T-helper 2 cell treated with Interferon-gamma antibody and Interleukin-4, amounts not matched to agents 5 μg/mL and 100 μg/mL, for 36 hours (primary cell): Measurements from ENCODE around the gene DUSP3.

Experiments used
- DNase-seq: peaks from one replicate; pipeline ENCODE4 v3.0.0; 2021; ENCODE audit warnings: low spot score
- H3K27ac Mint-ChIP-seq: one replicate; pipeline ENCODE4 v1.8.0; 2021; ENCODE audit warnings: mild to moderate bottlenecking, mixed read lengths
- H3K27me3 Mint-ChIP-seq: one replicate; pipeline ENCODE4 v1.8.0; 2021; ENCODE audit warnings: low read depth, mixed read lengths
- H3K36me3 Mint-ChIP-seq: one replicate; pipeline ENCODE4 v1.8.0; 2021; ENCODE audit warnings: low read depth, mixed read lengths
- H3K4me1 Mint-ChIP-seq: one replicate; pipeline ENCODE4 v1.8.0; 2021; ENCODE audit warnings: low read depth, mixed read lengths
- H3K4me3 Mint-ChIP-seq: one replicate; pipeline ENCODE4 v1.8.0; 2022; ENCODE audit warnings: mild to moderate bottlenecking, moderate library complexity, mixed read lengths
- H3K9me3 Mint-ChIP-seq: one replicate; pipeline ENCODE4 v1.8.0; 2021; ENCODE audit warnings: mixed read lengths

The DUSP3 gene

DNA sequence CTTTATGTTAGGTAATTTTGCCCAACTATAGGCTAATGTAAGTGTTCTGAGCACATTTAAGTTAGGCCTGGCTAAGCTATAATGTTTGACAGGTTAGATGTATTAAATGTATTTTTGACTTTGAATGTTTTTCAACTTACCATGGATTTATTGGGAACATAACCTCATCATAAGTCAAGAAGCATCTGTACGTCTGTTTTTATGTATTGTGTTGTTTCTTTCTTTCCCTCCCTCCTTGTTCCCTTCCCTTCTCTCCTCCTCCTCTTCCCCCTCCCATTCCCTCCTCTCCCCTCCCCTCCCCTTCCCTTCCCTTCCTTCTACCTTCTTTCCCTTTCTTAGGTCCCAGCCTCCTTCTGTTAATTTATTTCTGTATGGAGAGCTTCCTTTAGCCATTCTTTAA lies 10.7 kb upstream of the DUSP3 start:
- DNase-seq, result no peak
- Mint-ChIP-seq H3K9me3 (no peaks in the 10 kb centered on the region), H3K4me3 (no peak overlapping the region), H3K27me3 (peaks cover 23% of the 10 kb centered on the region), H3K36me3 (no peaks in the 10 kb centered on the region), H3K27ac (no peak overlapping the region), H3K4me1 (peaks cover 4% of the 10 kb centered on the region)

- Mint-ChIP-seq H3K27ac (no peak overlapping the region), H3K9me3 (no peaks in the 10 kb centered on the region), H3K4me1 (peaks cover 4% of the 10 kb centered on the region), H3K27me3 (peaks cover 23% of the 10 kb centered on the region), H3K4me3 (no peak overlapping the region), H3K36me3 (no peaks in the 10 kb centered on the region)
- no peak for DNase-seq
These were observed 9.8 kb upstream of the DUSP3 start for GRCh38 chr17:43788540-43788939.

DNA sequence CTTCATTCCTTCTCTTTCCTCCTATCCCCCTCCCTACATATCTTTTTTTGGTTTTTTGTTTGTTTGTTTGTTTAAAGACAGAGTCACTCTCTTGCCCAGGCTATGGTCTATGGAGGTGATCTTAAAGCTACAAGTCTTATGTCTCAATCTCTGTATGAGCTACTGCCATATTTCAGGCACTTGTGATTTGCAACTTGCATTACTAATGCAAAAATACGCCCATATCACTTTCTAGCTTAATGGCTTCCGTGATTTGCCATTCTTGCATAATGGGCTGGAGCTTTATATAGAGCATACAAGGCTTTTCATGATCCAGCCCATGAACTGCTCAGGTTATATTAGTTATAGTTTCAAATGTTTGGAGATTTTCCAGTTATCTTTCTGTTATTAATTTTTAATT lies 9.0 kb upstream of the DUSP3 start:
- Mint-ChIP-seq H3K27ac (no peak overlapping the region), H3K4me3 (no peak overlapping the region), H3K4me1 (peaks cover 4% of the 10 kb centered on the region)

GRCh38 chr17:43784628-43785101 lies 5.9 kb upstream of the DUSP3 start:
- peaks cover 49% of the 10 kb centered on the region for H3K27me3 Mint-ChIP-seq
- no peaks in the 10 kb centered on the region for H3K36me3 Mint-ChIP-seq
- no peak overlapping the region for H3K27ac Mint-ChIP-seq
- no peak overlapping the region for H3K4me3 Mint-ChIP-seq
- no peaks in the 10 kb centered on the region for H3K9me3 Mint-ChIP-seq
- no peak for DNase-seq
- peaks cover 2% of the 10 kb centered on the region for H3K4me1 Mint-ChIP-seq

More for the DNA sequence above, 9.0 kb upstream of the DUSP3 start:
- DNase-seq, result no peak
- H3K9me3 Mint-ChIP-seq, result no peaks in the 10 kb centered on the region
- peaks cover 21% of the 10 kb centered on the region for H3K27me3 Mint-ChIP-seq
- no peaks in the 10 kb centered on the region for H3K36me3 Mint-ChIP-seq

DNA sequence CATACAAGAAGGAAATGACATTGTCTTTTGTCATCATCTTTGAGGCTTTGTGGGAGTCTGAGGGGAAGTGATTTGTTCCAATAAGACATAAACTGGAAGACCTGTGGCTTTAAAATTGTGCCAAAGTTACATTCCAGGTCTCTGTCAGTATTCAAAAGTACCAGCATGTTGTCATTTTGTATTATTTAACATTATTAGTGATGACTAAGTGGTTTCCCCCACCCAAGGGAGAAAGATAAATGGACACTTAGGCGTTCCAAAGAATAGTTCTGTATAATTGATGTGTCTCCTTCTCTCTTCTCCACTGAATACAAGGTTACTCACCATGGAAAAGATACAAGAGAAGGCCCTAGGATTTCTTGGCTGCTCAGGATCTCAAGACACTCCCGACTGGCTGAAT lies 5.3 kb upstream of the DUSP3 start:
- Mint-ChIP-seq H3K9me3 (no peaks in the 10 kb centered on the region), H3K36me3 (no peaks in the 10 kb centered on the region), H3K27me3 (peaks cover 54% of the 10 kb centered on the region), H3K4me1 (peaks cover 2% of the 10 kb centered on the region), H3K4me3 (no peak overlapping the region), H3K27ac (no peak overlapping the region)
- no peak for DNase-seq

GRCh38 chr17:43782913-43783680 lies 4.3 kb upstream of the DUSP3 start:
- H3K36me3 Mint-ChIP-seq, result no peaks in the 10 kb centered on the region
- no peaks in the 10 kb centered on the region for H3K9me3 Mint-ChIP-seq
- peaks cover 2% of the 10 kb centered on the region for H3K4me1 Mint-ChIP-seq
- no peak overlapping the region for H3K27ac Mint-ChIP-seq
- no peak overlapping the region for H3K4me3 Mint-ChIP-seq
- DNase-seq, result no peak
- H3K27me3 Mint-ChIP-seq, result peaks cover 54% of the 10 kb centered on the region

- DNase-seq, result no peak
- H3K4me1 Mint-ChIP-seq, result peaks cover 2% of the 10 kb centered on the region
- no peak within 1 kb of the TSS for H3K27ac Mint-ChIP-seq
- H3K36me3 Mint-ChIP-seq, result no peaks in the 10 kb centered on the region
- H3K4me3 Mint-ChIP-seq, result peak within 1 kb of the TSS; percentile 73
- no peaks in the 10 kb centered on the region for H3K9me3 Mint-ChIP-seq
- peaks cover 52% of the 10 kb centered on the region for H3K27me3 Mint-ChIP-seq
These were observed 1.4 kb upstream of the DUSP3 start, which contains the start of gene CFAP97D1 for GRCh38 chr17:43780135-43780534. TSS of gene CFAP97D1 (plus strand) at chr17:43780435. CDS start at chr17:43780463, 28 bp downstream.

DNA sequence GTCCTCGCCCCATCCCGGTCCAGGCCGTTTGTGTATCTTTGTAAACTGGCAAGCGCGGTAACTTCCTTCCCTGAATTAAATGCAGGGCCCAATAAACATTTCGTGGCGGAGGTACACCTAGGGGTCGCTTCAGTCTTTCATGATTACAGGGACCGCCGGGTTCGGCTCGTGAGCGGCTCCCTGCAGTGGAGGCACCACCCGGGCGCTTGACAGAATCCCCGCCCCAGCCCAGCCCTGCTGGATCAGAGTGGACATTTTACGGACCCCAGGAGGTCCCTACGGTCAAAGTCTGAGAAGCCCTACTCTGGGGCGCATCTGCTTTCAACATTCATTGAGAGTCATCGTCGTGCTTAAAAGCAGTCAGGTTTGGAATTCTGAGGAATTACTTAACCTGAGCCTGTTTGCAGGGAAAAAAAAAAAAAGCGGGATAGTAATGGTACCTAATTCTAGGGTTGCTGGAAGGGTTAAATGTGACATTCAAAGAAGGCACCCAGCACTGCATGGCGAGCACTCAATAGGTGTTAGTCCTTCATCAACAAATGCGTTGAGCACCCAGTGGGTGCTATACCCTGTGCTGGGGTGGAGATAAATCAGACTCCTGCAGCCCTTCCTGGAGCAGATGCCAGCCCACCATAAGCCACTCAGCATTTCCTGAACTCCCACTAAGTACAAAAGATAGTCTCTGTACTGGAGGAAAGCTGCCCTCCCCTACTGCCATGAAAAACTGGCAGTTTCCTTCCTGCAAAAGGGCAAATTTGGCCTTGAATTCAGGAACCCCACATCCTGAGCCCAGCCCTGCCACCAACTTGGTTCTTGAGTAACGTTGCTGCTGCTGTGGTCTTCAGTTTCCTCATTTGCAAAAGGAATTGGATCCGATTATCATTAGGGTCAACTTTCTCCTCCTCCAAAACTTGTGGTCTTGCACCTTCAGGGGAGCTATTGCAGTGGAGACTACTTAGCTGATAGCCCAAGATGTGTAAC lies 658 bp upstream of the DUSP3 start:
- Mint-ChIP-seq H3K4me1 (peaks cover 2% of the 10 kb centered on the region), H3K27ac (no peak overlapping the region), H3K9me3 (no peaks in the 10 kb centered on the region), H3K4me3 (peak overlapping the region; percentile 73), H3K27me3 (peaks cover 45% of the 10 kb centered on the region), H3K36me3 (no peaks in the 10 kb centered on the region)
- no peak for DNase-seq

DNA sequence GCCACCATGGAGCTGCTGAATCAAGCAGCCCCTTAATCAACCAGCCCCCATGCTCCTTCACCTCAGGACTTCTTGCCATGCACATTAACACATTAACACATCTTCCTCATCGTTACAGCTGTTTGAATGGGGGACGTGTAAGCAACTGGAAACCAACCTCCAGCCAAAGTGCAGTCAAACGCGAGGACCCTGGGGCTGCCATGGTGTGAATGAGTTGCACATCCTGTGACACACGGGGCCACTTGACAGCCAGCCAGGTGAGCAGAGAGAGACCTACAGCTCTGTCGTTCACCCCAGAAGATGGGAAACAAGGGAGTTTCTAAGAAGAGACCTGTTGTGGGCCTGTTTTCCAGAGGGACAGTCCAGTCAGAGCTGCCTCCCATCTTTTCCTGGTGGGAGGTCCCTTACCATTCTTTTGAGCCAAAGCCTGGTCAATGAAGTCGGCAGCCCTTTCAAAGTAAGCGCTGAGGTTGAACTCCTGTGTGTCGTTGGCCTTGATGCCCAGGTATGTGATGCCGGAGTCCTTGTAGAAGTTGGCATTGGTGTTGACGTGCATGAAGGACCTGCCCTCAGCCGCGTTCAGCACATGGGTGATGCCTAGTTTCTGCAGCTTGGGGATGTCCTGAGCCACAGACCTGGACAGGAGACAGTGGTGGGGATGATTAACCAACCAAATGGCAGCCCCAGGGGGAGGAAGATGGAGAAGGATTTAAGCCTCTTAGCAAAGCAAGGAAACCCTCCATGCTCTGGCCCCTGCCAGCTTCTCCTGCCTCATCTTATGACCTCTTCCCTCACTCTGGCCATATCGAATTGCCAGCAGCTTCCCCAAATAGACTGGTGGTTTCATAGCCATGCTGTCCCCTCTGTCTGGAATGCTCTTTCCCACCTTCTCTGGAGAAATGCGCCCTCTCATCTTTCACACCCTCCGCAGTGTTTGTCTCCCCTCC lies 4.2 kb downstream of the DUSP3 start:
- peaks cover 5% of the 10 kb centered on the region for H3K27me3 Mint-ChIP-seq
- DNase-seq, result no peak
- H3K9me3 Mint-ChIP-seq, result no peaks in the 10 kb centered on the region
- no peaks in the 10 kb centered on the region for H3K4me1 Mint-ChIP-seq
- H3K36me3 Mint-ChIP-seq, result no peaks in the 10 kb centered on the region
- H3K4me3 Mint-ChIP-seq, result no peak overlapping the region
- no peak overlapping the region for H3K27ac Mint-ChIP-seq

DNA sequence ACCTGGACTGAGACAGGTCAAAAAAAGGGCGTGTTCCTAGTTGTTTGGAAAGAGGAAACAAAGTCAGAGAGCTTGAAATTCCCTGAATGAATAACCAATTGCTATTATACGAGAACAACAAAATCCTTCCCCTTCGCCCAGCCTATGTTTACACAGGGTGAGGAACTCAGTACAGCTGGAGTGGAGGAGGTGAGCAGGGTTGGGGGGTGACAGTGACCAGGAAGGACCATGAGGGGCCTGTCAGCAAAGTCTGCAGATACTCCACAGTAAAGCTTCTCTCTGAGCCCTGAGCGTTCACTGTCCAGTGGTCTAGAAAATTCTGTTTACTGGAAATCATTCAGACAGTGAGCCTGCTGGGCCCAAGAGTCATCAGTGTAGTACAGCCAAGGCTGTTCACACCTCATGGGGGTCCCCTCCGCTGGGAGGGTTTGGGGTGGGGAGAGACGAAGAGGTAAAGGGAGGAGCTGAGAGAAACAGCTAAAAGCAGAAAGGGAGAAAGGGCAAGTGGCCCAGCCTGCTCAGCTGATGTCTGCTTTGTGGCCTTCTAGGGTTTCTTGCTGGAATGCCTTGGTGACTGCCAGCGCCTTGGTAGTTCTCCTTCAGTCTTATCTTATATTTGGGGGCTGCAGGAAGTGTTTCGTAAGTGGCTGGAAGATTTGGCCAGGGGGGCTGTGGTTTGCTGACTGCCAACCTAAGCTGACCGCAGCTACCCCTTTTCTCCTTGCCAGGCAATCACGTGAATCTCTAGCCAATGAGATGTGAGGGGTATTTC lies 5.7 kb downstream of the DUSP3 start:
- no peak overlapping the region for H3K27ac Mint-ChIP-seq
- no peaks in the 10 kb centered on the region for H3K36me3 Mint-ChIP-seq
- H3K9me3 Mint-ChIP-seq, result no peaks in the 10 kb centered on the region
- no peak for DNase-seq
- H3K27me3 Mint-ChIP-seq, result no peaks in the 10 kb centered on the region
- no peaks in the 10 kb centered on the region for H3K4me1 Mint-ChIP-seq
- H3K4me3 Mint-ChIP-seq, result no peak overlapping the region

DNA sequence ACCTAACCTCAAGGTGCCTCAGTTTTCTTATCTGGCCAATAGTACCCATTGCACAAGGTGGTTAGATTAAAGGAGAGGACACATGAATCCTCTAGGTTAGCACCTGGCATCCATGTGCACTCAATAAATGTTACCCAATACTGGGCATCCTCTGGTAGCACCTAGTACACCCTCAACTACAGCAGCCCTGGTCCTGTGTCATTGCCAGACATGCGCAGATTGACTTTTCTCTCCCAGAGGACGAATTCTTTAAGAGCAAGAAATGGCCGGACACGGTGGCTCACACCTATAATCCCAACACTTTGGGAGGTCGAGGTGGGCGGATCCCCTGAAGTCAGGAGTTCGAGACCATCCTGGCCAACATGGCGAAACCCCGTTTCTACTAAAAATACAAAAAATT lies 7.3 kb downstream of the DUSP3 start:
- H3K9me3 Mint-ChIP-seq, result no peaks in the 10 kb centered on the region
- no peak for DNase-seq
- no peak overlapping the region for H3K4me3 Mint-ChIP-seq
- no peak overlapping the region for H3K27ac Mint-ChIP-seq
- no peaks in the 10 kb centered on the region for H3K36me3 Mint-ChIP-seq
- no peaks in the 10 kb centered on the region for H3K4me1 Mint-ChIP-seq
- no peaks in the 10 kb centered on the region for H3K27me3 Mint-ChIP-seq

DNA sequence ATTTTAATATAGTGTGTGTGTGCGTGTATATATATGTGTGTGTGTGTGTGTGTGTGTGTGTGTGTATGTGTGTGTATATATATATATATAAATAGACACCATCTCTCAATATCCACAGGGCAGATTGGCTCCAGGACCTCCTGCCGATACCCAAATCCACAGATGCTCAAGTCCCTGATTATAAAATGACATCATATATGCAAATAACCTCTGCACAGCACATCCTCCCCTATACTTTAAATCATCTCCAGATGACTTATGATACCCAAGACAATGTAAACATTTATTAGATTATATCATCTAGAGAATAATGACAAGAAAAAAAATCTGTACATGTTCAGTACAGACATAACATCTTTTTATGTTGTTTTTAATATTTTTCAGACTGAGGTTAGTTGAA lies 7.8 kb downstream of the DUSP3 start:
- H3K4me1 Mint-ChIP-seq, result no peaks in the 10 kb centered on the region
- DNase-seq, result no peak
- no peaks in the 10 kb centered on the region for H3K36me3 Mint-ChIP-seq
- H3K27me3 Mint-ChIP-seq, result no peaks in the 10 kb centered on the region
- H3K4me3 Mint-ChIP-seq, result no peak overlapping the region
- H3K27ac Mint-ChIP-seq, result no peak overlapping the region
- H3K9me3 Mint-ChIP-seq, result no peaks in the 10 kb centered on the region

DNA sequence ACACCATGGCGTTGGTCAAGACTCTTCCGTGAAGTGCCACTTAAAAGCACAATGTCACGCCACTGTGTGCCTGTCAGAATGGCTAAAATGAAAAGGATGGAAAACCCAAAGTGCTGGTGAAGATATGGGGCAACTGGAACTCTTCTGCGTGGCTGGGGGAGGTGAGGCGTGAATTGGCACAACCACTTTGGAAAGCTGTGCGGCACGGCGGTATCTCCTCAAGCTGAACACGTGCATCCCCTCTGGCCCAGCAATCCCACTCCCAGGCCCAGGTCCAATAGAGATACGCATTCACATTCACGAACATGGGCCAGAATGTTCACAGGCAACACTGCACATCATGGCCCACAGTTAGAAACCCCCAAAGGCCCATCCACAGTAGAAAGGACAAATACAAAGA lies 8.9 kb downstream of the DUSP3 start:
- no peak overlapping the region for H3K27ac Mint-ChIP-seq
- no peaks in the 10 kb centered on the region for H3K36me3 Mint-ChIP-seq
- H3K27me3 Mint-ChIP-seq, result no peaks in the 10 kb centered on the region
- no peak for DNase-seq
- no peaks in the 10 kb centered on the region for H3K4me1 Mint-ChIP-seq
- H3K9me3 Mint-ChIP-seq, result no peaks in the 10 kb centered on the region
- H3K4me3 Mint-ChIP-seq, result no peak overlapping the region
